NB4 (cell line): ENCODE measurements around the gene RBM38.
A peak's percentile ranks its signal among the peaks of the same experiment; 100 is the strongest.

ENCODE experiments used
- DNase-seq: peaks from one replicate; pipeline ENCODE4 v3.0.0; 2010; ENCODE audit warnings: low read depth
- H3K4me3 ChIP-seq: one replicate; pipeline ENCODE4 v1.5.1; 2011; ENCODE audit warnings: mild to moderate bottlenecking, low read depth, low read length, moderate library complexity
- CTCF ChIP-seq: IDR thresholded peaks from one replicate; pipeline ENCODE4 v1.5.1; 2012; ENCODE audit warnings: low read depth, low read length
- MYC ChIP-seq: IDR thresholded peaks from 2 replicates; pipeline ENCODE4 v1.6.1; 2011; ENCODE audit warnings: low read depth, low read length
- POLR2A ChIP-seq: IDR thresholded peaks from 2 replicates; pipeline ENCODE4 v1.6.1; 2011; ENCODE audit warnings: mild to moderate bottlenecking; ENCODE audit not compliant: insufficient read length; ENCODE audit errors: extremely low read depth
- TF ChIP-seq, protein P1 (sequence below): IDR thresholded peaks from 2 replicates; pipeline ENCODE4 v1.6.1; 2011; ENCODE audit warnings: low read depth, low read length

Gene RBM38

GRCh38 chr20:57432862-57433491 lies 41.8 kb downstream of the RBM38 start:
- TF ChIP-seq, protein P1, sequence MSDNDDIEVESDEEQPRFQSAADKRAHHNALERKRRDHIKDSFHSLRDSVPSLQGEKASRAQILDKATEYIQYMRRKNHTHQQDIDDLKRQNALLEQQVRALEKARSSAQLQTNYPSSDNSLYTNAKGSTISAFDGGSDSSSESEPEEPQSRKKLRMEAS = no peak
- TF ChIP-seq POLR2A (no peak), CTCF (no peak), MYC (no peak)
- no peak overlapping the region for H3K4me3 ChIP-seq
- DNase-seq = peak; percentile 98

DNA sequence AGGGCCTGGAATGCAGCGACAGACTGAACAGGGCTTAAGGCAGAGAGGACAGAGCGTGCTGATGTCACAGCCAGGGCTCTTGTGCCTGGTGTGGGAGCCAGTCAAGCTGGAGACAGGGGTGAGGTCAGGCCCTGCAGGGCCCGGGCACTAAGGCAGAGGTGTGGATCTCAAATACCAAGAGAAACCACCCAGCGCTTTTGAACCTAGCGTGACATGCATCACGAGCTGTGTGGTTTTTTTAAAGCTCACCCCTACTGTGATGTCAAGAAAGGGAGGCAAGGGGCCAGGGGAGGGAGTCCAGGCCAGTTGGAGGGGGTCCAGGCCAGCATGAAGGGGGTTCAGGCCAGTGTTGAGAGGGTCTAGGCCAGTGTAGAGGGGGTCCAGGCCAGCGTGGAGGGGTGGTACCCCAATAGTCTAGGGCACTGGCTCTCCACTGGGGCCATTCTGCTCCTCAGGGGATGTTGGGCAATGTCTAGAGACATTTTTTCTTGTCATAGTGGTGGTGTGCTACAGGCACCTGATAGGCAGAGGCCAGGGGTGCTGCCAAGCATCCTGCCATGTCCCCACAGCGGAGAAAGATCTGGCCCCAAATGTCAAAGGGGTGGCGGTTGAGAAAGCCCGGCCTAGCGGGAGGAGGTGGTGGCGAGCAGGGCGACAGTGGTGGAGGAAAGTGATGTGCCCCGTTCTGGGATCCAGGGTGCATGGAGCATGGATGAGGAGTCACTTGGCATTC lies 42.6 kb downstream of the RBM38 start:
- TF ChIP-seq MYC = no peak
- no peak for TF ChIP-seq POLR2A
- TF ChIP-seq, protein P1 = no peak
- TF ChIP-seq CTCF = no peak
- no peak overlapping the region for H3K4me3 ChIP-seq
- peak; percentile 60 for DNase-seq

DNA sequence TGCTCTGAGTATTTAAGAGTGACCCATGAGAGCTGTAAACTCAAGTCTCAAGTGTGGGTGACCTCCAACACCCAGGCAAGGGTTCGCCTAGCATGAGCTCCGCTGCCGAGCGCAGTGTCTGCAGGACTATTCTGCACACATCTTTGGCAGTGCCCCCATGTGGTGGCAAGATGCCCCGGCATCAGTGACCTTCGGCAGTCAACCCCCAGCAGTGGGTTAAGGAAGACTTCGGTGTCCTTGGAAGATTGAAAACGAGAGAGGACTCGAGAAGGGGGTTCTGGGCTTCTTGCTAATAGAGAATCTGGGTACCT lies 43.1 kb downstream of the RBM38 start:
- peak; percentile 62 for DNase-seq
- H3K4me3 ChIP-seq = no peak overlapping the region
- TF ChIP-seq POLR2A (no peak), CTCF (peak; percentile 47)
- TF ChIP-seq, protein P1 = no peak

- no peak overlapping the region for H3K4me3 ChIP-seq
Measured at GRCh38 chr20:57435105-57435497, 43.9 kb downstream of the RBM38 start.

GRCh38 chr20:57435498-57436222 lies 44.5 kb downstream of the RBM38 start:
- TF ChIP-seq, protein P1 = peak; percentile 45
- TF ChIP-seq CTCF (peak; percentile 13), POLR2A (no peak)
- peak; percentile 96 for DNase-seq
- no peak overlapping the region for H3K4me3 ChIP-seq

More at GRCh38 chr20:57435105-57435497, 43.9 kb downstream of the RBM38 start:
- no peak for TF ChIP-seq POLR2A
- no peak for TF ChIP-seq MYC
- TF ChIP-seq CTCF = no peak
- TF ChIP-seq, protein P1 = no peak
- no peak for DNase-seq
